Raji (cell line): ENCODE data around the gene RIN2.

Source experiments
- POLR2A ChIP-seq: IDR thresholded peaks from 2 replicates; pipeline ENCODE4 v1.6.1; 2011; ENCODE audit warnings: low read depth, low read length, control low read depth; ENCODE audit not compliant: insufficient read depth

The RIN2 gene

DNA sequence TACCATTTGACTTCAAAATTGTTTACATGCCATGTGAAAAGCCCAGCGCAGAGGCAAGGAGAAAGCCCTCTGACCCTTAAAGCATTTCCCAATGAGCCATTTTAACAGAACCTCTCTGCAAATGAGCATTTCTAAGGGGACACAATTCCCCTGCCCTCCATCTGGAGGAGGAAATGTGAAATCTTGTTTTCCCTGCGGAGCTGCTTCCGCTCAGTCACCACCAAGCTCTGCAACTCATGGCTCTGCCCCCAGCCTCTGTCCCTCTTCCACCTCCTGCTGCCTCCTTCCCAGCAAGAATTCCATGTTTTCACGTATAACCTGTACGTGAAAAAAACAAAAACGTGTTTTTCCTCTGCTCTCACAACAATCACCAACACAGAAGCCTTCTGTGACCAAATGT is 12.3 kb downstream of the RIN2 start:
- TF ChIP-seq POLR2A = no peak

DNA sequence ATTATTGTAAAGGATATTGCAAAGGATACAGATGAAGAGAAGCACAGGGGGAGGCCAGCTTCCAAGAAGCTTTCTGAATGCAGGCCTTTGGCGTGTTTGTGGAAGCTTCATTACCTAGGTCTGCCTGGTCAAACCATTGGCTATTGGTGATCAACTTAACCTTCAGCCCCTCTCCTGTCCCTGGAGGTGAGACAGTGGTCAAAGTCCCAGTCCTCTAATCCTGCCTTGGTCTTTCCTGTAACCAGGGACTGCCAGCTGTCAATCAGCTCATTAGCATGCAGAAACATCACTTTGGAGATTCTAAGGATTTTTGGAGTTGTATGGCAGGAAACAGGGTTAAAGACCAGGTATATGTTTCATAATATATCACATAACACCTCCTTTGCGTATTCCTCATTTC is 13.0 kb downstream of the RIN2 start:
- TF ChIP-seq POLR2A = no peak

DNA sequence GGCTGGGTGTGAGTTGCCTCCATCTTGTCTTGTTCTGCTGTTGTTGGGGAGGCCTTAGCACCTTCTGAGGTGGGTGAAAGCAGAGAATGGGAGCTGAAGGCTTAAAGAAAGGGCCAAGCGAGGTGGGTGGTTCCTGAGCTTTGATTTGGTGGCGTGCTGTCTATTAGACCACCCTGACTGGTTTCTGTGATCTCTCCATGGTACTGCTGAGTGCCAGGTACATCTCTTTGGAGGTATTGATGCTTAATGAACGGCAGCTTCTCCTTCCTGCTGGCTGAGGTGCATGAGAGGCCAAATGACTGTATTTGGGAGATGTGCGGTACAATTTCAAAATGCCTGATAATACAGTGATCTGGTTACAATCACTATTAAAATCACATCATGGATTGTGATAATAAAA is 15.4 kb downstream of the RIN2 start:
- no peak for TF ChIP-seq POLR2A

DNA sequence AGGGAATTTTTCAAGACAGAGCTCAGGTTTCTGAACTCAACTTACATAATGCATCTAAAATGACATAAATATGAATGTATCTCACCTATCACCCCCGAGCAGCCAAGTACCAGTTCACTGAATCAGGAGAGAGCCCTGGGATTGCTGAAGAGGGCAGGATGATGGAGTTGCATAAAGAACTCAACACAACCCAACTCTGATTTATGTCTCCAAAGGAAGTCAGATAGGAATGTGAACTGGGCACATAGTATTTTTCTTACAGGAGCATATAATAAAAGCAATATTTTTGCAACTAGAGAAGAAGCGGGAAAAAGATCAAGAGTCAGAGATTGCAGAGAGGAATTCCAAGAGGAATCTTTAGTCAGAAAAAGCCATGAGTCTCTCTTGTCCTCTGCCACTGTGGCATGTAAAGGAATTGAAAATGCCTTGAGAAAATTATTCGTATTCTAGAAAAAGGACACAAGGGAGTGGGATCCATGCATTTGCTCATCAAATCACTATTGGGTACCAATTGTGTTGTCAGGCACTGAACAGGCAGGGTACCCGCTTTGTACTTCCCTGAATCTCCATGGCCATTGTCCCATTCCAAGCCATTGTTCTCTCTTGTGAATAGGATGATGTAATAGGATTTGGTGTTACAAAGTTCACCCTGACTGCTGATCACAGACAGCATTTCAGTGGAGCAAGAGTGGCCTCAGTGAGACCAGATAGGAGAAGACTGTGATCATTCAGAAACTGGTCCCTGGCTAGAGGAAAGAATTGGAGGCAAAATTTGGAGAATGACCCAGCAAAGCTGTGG is 16.3 kb downstream of the RIN2 start:
- no peak for TF ChIP-seq POLR2A

DNA sequence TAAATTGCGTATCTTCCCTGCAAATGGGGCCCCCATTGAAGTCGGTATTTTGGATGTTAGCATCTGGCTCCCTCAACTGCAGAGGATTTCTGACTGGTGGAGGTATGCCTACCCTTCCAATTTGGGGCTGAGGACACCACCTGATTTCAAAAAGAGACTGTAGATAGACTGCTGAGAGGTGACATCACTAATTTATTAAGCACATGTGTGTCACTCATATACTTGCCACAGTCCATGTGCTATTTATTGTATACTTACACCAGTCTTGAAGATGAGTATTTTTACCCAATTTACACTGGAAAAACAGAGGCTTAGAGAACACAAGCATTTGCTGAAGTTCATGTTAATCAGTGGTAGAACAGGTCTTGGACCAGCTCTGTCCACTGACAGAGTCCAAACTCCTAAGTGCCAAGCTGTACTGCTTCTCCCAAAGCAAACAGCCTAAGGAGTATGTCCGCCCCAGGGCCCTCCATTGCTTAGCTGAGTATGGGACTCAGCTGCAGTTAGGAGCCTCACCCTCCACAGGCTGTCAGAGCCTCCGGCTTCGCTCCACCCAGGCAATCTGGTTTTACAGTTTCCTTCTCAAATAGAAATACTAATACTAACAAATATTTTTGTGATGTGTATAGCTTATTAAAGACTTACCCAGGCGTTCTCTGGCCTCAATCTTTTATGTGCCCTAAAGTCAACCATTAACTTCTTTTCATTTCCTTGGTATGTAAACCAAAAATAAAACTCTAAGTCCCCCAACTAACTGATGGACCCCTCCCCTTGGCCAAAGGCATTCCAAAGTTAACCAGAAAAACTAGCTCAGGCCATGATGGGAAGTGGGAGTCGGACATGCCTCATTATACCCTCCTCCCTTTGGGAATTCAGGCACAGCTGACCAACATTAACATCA is 17.5 kb downstream of the RIN2 start:
- TF ChIP-seq POLR2A = no peak

DNA sequence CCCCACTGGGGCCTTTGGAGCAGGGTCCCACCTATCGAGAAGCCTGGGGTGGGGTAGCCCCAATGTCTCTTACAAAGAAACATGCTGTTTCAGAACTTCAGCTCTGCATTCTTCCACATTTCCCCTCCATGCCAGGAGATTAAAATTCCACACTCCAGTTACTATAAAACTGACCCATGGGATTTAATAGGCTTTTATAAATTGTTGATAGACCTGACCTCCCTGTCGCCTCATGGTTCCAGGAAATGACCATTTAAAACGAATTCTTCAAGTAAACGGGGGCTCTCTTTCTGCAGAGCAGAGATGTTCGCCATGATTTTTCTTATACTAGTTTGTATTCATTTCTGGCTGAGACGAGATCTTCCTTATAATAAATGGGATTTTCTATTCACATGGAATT is 19.3 kb downstream of the RIN2 start:
- no peak for TF ChIP-seq POLR2A

DNA sequence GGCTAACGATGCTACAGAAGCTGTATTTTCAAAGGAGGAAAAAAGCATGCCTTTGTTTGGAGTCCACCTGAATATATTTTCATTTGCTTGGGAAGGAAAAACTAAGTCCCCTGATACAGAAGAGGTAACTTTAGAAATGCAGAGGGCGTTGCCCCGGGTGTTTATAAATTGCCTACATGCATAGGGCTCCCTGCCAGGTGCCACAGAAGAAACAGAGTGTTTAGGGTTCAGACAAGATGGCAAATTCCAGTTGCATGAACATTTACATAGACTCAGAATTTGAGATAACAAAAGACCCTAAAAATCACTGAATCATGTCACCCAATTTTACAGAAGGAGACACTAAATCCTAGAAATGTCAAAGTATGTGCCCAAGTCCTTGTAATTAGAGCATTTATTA is 19.9 kb downstream of the RIN2 start:
- no peak for TF ChIP-seq POLR2A

DNA sequence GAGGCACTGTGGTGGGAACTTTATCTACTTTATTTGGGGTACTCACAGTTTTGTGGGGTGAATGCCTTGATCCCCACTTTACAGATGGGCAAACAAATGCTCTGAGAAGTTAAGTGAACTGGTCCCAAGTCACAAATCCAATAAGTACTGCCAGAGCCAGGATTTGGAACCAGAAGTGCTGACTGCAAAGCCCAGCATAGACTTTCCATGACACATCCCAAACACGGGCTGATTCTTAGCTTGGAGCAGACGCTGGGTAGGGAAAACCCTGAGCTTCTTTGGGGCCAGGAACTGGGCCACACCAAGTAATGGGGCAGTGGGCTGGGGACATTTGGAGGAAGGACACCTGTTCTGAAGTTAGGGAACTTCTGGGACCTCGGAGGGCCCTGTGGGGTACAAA is 20.3 kb downstream of the RIN2 start:
- TF ChIP-seq POLR2A = no peak

DNA sequence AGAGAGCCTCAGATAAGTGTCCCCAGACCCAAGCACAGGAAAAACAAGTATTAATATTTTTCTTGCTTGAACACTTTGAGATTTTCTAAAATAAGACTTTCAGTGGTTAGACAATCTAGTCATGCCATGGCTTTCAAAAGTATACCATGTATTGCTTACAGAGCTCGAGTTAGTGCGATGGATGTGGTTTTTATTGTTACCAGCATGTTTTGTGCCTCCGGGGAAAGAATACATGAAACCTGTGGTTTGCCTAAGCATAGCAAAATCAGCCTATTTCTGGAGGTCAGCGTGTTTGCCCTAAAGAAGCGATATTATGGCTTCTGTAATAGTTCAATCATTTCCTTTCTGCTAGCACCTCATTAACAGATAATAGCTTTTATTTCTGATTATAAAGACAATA is 21.6 kb downstream of the RIN2 start:
- TF ChIP-seq POLR2A = no peak

DNA sequence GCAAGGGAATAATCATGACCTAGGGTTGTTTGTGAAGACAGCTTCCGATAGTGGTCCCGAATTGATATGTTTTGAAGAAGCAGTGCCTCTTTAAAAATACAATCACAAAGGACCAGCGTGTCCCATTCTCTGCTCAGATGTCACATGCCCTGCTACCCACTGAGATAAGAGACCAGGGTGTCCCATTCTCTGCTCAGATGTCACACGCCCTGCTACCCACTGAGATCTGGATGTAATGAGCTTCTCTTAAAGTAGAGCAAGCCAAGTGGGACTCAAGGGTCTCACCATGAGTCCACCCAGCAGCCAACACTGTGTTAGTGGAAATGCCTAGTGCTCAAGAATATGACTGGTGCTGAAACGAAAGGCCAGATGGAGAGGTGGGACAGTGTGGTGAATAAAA is 22.2 kb downstream of the RIN2 start:
- TF ChIP-seq POLR2A = no peak

DNA sequence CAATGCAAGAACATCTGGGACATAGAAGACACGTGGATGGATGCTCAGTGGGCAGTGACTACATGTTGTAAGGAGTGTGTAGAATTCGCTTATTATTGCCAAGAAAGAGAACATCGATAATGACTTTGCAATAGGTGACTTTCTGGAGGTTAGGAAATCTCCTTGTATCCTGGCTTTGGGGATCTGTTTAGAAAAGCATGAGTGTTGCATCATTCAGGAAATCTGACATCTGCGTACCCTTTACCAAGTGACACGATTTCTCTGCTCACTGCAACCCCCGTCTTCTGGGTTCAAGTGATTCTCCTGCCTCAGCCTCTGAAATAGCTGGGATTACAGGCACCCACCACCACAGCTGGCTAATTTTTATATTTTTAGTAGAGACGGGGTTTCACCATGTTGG is 23.2 kb downstream of the RIN2 start:
- no peak for TF ChIP-seq POLR2A

DNA sequence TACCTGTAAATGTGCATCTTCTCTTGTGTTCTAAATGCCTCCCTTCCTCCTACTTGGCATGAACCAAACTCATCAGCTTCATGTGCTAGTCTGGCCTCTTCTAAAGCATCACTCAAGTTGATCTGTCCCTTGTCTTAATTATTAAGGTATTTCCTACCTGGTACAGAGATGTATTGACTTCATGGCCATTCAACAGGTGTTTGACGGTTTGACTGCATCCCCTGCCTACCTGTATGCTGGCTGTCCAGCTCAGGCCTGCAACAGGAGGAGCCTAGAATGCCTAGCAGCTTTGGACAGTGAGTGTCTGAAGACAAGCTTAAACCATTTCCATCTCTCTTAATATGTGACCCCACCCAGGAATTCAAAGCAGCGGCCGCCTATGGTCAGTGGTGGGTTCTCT is 24.6 kb downstream of the RIN2 start:
- no peak for TF ChIP-seq POLR2A

DNA sequence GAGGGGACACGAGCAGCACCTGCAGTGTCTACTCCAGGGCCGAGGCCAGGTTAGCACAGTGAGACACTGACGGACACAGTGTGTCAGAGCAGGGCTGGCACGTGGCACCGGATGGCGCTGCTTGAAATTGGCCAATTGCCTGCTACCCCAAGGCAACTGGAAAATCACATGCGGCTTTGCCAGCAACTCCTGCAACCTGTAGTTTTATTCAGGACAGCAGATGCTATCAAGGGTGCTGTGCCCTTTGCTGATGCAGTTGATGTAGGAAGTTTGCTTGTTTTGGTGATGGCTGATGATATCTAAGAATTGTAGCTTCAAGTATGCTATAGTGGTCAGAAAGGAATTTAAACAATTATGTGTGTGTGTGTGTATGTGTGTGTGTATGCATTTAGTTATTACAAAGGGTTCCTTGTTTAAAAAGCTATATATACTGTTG is 25.9 kb downstream of the RIN2 start:
- no peak for TF ChIP-seq POLR2A

DNA sequence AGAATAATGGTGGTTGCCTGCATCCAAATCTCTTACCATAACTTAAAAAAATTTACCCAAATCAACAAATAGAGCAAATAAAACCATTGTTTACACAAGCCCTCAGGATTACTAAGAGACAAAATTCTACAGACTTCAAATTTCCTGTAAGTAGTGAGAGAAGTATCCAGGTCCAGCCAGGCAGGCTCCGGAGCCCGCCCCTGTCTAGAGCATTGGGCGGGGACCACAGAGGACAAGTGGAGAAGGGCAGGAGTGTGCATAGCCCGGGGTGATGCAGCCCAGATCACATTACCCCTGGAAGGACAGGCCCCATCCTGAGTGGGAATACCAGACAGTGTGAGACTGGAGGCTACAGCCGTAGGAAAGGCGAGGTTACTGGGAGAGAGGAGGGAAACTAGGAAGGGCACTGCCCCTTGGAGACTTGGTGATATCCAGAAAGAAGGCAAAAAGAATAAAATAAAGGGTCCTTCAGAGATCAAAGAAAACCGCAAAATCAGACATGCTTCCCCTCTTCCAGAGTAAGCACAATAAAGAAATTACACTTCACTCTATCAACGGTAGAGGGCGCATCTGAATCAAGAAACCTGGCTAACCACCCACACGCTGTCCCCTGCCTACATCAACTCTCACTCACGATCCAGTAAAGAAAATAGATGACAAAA is 26.6 kb downstream of the RIN2 start:
- no peak for TF ChIP-seq POLR2A

DNA sequence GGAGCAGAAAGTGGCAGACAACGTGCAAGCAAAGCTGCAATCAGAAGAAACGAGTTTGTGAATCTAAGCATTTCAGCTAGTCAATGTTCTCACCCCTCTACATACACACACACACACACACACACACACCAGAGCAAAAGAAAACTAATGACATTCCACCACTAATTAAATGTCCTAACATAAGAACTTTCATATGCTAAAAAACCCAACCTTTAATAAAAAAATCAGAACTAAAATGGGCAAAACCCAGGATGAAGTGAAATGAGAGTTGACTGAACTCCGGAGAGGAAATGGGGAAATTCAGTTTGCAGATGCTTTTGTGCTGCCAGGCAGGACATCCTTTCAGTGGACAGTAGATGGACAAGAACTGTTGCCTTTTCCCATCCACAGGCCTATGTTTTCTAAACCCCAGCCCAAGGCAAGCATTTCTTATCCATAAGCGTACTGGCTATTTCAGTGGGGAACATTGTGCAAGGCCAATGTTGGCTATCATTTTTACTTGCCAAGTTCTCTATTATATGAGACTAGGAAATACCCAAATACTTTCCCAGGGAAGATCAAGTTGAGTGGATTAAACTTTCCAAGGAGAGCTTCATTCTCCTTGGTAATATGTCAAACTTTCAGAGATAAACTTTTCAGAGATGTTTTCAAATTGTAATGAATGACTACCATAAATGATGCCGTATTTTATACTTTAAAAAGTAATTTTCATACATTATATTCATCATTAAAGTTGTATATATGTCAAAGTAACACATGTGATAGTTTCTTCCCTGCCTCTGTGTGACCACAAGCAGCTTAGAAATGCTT is 27.3 kb downstream of the RIN2 start:
- TF ChIP-seq POLR2A = no peak
